Endothelial cell of umbilical vein (primary cell): ENCODE measurements around the gene SMAD7. TPM values are rescaled to one million over a fixed set of nuclear protein-coding genes. Genes with fewer than 3 reads are reported as not detected.

ENCODE experiments used
- BruUV-seq: library from RNA; stranded (reverse); fragments of 400-500 nt; replicated peaks from 2 replicates; lab custom pipeline; 2021; lab: Mats Ljungman, UMichigan
- CTCF ChIA-PET: fragments of 300-600, 350-600 bp; sonication (Branson Sonifier 250); formaldehyde crosslinking; loops from one replicate; lab custom pipeline; 2021; ENCODE audit warnings: antibody characterized with exemption, inconsistent platforms; lab: Charles Lee
- POLR2A ChIA-PET: fragments of 300-600, 350-600 bp; sonication (Branson Sonifier 250); formaldehyde crosslinking; loops from one replicate; lab custom pipeline; 2021; ENCODE audit warnings: antibody characterized with exemption, inconsistent platforms; lab: Charles Lee
- DNase-seq: peaks from one replicate; pipeline ENCODE4 v3.0.0-alpha.2; 2011; ENCODE audit warnings: low read depth, low spot score
- FAIRE-seq: peaks from 2 replicates; lab custom pipeline; 2011; peaks lifted over from hg19 to GRCh38; lab: Jason Lieb, UNC
- H2AFZ ChIP-seq: 2 replicates; pipeline ENCODE4 v1.6.0; 2012; ENCODE audit warnings: low read depth, low read length, control low read depth, inconsistent platforms
- H3K27ac ChIP-seq: 2 replicates; pipeline ENCODE4 v1.5.1; 2011; ENCODE audit warnings: low read depth, mild to moderate bottlenecking, control low read depth, low read length, moderate library complexity; ENCODE audit not compliant: insufficient read depth
- H3K27me3 ChIP-seq, 2 experiments: 2 replicates each; pipeline versions ENCODE4 v1.6.0 to v1.6.1; 2011; ENCODE audit warnings: low read length in 2 of 2, mixed read lengths in 1 of 2; ENCODE audit not compliant: control insufficient read depth in 2 of 2, insufficient read depth in 2 of 2
- H3K36me3 ChIP-seq, 2 experiments: 2 replicates in 1 of 2; 3 replicates in 1 of 2; pipeline ENCODE4 v1.5.1; 2011; ENCODE audit warnings: low read length in 2 of 2, mild to moderate bottlenecking in 1 of 2, moderate library complexity in 1 of 2; ENCODE audit not compliant: control insufficient read depth in 2 of 2, insufficient read depth in 2 of 2; ENCODE audit errors: extremely low read depth in 1 of 2
- H3K4me1 ChIP-seq: 3 replicates; pipeline ENCODE4 v1.5.1; 2011; ENCODE audit warnings: mild to moderate bottlenecking, low read length; ENCODE audit not compliant: control insufficient read depth, insufficient read depth; ENCODE audit errors: extremely low read depth
- H3K4me2 ChIP-seq: 2 replicates; pipeline ENCODE4 v1.6.1; 2011; ENCODE audit warnings: low read length, control low read depth, mixed read lengths; ENCODE audit not compliant: insufficient read depth
- H3K4me3 ChIP-seq, 3 experiments: fragments of 200-600 bp in 1 of 3; sonication (generic), shearing (Covaris generic) in 1 of 3; replicated peaks in 1 of 3; 2 replicates each; pipeline ENCODE4 v1.5.1; 2011 to 2016; ENCODE audit warnings: control low read depth in 3 of 3, low read length in 3 of 3, mild to moderate bottlenecking in 2 of 3, inconsistent platforms in 1 of 3, low read depth in 1 of 3, moderate library complexity in 1 of 3; ENCODE audit not compliant: insufficient read depth in 1 of 3
- H3K79me2 ChIP-seq: 2 replicates; pipeline ENCODE4 v1.6.0; 2012; ENCODE audit warnings: low read length, inconsistent platforms; ENCODE audit not compliant: control insufficient read depth, insufficient read depth
- H3K9ac ChIP-seq: replicated peaks from 2 replicates; pipeline ENCODE3; 2011; ENCODE audit warnings: low read length, control low read depth; ENCODE audit not compliant: insufficient read depth; ENCODE audit errors: extremely low read depth
- H3K9me1 ChIP-seq: replicated peaks from 3 replicates; pipeline ENCODE4 v1.6.0; 2011; ENCODE audit warnings: mild to moderate bottlenecking, low read length; ENCODE audit not compliant: control insufficient read depth, insufficient read depth; ENCODE audit errors: extremely low read depth
- H3K9me3 ChIP-seq: replicated peaks from 2 replicates; pipeline ENCODE4 v1.5.1; 2012; ENCODE audit warnings: low read length, inconsistent platforms; ENCODE audit not compliant: control insufficient read depth, insufficient read depth
- H4K20me1 ChIP-seq: replicated peaks from 2 replicates; pipeline ENCODE3; 2011; ENCODE audit warnings: mild to moderate bottlenecking, low read length; ENCODE audit not compliant: control insufficient read depth, insufficient read depth; ENCODE audit errors: extremely low read depth
- EZH2 ChIP-seq: IDR thresholded peaks from 2 replicates; pipeline ENCODE4 v1.6.1; 2012; ENCODE audit warnings: borderline replicate concordance, low read depth, mild to moderate bottlenecking, moderate library complexity, low read length, inconsistent platforms; ENCODE audit not compliant: severe bottlenecking
- GATA2 ChIP-seq: IDR thresholded peaks from 2 replicates; pipeline ENCODE4 v1.7.0; 2011; ENCODE audit warnings: low read depth, mild to moderate bottlenecking, moderate library complexity, mixed read lengths, low read length; ENCODE audit not compliant: insufficient read length, insufficient read depth
- POLR2AphosphoS5 ChIP-seq: IDR thresholded peaks from 2 replicates; pipeline ENCODE4 v1.6.1; 2012; ENCODE audit warnings: low read depth, mild to moderate bottlenecking, control low read depth, low read length, moderate library complexity; ENCODE audit not compliant: insufficient read depth
- dilution Hi-C: fragments of 300-500 bp; cut with MboI; formaldehyde crosslinking; loops from one replicate; pipeline ENCODE4 v1.15.0; 2019; ENCODE audit warnings: low sequenced_read_pairs; ENCODE audit not compliant: extremely low pct_ligation_motif_present
- intact Hi-C: fragments of 100-400 bp; cut with micrococcal nuclease; formaldehyde crosslinking; loops from one replicate; pipeline ENCODE4 v1.10.0; 2022
- polyA plus RNA-seq, 4 experiments: library from polyadenylated mRNA; depleted of rRNA in 3 of 4; stranded (reverse) in 3 of 4; unstranded in 1 of 4; fragments of >200 nt; gene quantifications; 2 replicates each; pipeline versions ENCODE4 v1.2.1 to v1.2.3, GENCODE V29; 2011 to 2012; ENCODE audit warnings: missing spikeins in 1 of 4
- total RNA-seq: library from RNA; stranded (reverse); gene quantifications from 2 replicates; pipeline ENCODE4 v1.2.3, GENCODE V29; 2021
- TF ChIP-seq, protein P1 (sequence below), 2 donors: IDR thresholded peaks; 1 replicate in 1 of 2; 2 replicates in 1 of 2; pipeline ENCODE4 v1.5.1; 2011; ENCODE audit warnings: low read length in 2 of 2, mild to moderate bottlenecking in 2 of 2, moderate library complexity in 2 of 2, control low read depth in 1 of 2, inconsistent platforms in 1 of 2, low read depth in 1 of 2; ENCODE audit not compliant: insufficient read depth in 1 of 2; ENCODE audit errors: extremely low read depth in 1 of 2

SMAD7 gene
- total and polyA plus RNA-seq, 2 donors (not counting 3 experiments of a cell fraction or from before 2014, with no cell fraction given): 3.6 to 8.0 TPM

DNA sequence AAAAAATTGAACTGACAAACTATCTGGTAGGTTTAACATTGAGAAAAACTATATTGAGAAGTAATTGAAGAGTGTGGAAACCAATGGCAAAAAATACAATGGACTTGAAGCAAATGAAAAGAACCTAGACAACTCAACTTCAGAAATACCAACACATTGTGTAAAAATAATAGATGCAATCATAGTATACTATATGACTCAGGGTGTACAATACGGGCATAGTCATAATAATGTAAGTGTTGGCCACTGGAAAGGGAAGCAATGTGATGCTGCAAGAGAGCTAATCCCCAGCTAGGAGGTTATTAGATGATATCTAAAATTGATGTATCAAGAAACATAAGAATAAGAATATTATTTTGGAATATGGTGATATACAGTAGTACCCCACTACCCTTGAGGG is 45.3 kb downstream of the SMAD7 start:
- Histone ChIP-seq H3K9me3 (no peaks in the 10 kb centered on the region), H3K36me3 (no peaks in the 10 kb centered on the region), H3K9me1 (no peaks in the 10 kb centered on the region), H3K4me3 (no peak overlapping the region), H3K79me2 (no peaks in the 10 kb centered on the region), H3K4me1 (peaks cover 26% of the 10 kb centered on the region), H2AFZ (no peak overlapping the region), H3K27ac (no peak overlapping the region), H3K27me3 (no peaks in the 10 kb centered on the region), H4K20me1 (no peaks in the 10 kb centered on the region), H3K9ac (no peak overlapping the region), H3K4me2 (no peak overlapping the region)
- DNase-seq (no peak), FAIRE-seq (no peak)
- dilution Hi-C loops (no loop called here), intact Hi-C loops (no loop called here)
- no TSS peak for BruUV-seq
- ChIA-PET CTCF (no interaction called here), POLR2A (no interaction called here)
- TF ChIP-seq POLR2AphosphoS5: no peak
- peak; percentile 22 for TF ChIP-seq GATA2

DNA sequence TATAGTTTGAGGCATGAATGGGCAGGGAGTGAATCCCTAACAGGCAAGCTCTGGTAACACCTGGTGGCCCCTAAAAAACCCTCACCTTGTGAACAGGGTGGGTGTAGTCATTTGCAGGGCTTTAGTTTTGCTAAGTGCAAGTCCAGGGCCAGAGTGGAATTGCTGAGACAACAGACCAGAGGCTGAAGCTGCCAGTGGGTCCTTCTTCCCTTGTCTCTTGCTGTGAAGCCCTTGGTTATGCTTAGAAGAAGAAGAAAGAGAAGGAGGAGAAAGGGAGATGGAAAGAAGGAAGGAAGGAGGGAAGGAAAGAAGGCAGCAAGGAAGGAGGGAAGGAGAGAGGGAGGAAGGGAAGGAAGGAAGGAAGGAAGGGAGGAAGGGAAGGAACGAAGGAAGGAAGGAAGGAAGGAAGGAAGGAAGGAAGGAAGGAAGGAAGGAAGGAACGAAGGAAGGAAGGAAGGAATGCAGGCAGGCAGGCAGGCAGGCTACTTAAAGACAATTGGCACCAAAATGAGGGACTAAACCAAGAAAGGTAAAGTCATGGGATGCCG is 45.8 kb downstream of the SMAD7 start:
- dilution Hi-C loops: no loop called here
- no TSS peak for BruUV-seq

More for the DNA sequence above, 45.8 kb downstream of the SMAD7 start:
- no peaks in the 10 kb centered on the region for H3K27me3 ChIP-seq
- intact Hi-C loops: loop anchor here (5.0 kb wide), 1 partner anchor 272 kb away; no protein-coding TSS in a partner anchor
- no peaks in the 10 kb centered on the region for H3K9me1 ChIP-seq
- TF ChIP-seq EZH2: no peak
- TF ChIP-seq, protein P1, sequence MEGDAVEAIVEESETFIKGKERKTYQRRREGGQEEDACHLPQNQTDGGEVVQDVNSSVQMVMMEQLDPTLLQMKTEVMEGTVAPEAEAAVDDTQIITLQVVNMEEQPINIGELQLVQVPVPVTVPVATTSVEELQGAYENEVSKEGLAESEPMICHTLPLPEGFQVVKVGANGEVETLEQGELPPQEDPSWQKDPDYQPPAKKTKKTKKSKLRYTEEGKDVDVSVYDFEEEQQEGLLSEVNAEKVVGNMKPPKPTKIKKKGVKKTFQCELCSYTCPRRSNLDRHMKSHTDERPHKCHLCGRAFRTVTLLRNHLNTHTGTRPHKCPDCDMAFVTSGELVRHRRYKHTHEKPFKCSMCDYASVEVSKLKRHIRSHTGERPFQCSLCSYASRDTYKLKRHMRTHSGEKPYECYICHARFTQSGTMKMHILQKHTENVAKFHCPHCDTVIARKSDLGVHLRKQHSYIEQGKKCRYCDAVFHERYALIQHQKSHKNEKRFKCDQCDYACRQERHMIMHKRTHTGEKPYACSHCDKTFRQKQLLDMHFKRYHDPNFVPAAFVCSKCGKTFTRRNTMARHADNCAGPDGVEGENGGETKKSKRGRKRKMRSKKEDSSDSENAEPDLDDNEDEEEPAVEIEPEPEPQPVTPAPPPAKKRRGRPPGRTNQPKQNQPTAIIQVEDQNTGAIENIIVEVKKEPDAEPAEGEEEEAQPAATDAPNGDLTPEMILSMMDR (IDR thresholded peaks at IDR 0.05; ENCODE audit: extremely low read depth in 1 of 2, insufficient read depth in 1 of 2, low read depth in 1 of 2, low read length in 2 of 2): no peak
- TF ChIP-seq POLR2AphosphoS5: no peak
- no peak overlapping the region for H3K9ac ChIP-seq
- H4K20me1 ChIP-seq: no peaks in the 10 kb centered on the region
- POLR2A ChIA-PET: no interaction called here
- no peak overlapping the region for H3K4me3 ChIP-seq
- DNase-seq (no peak), FAIRE-seq (no peak)
- CTCF ChIA-PET: interaction anchor here (1.7 kb wide), 1 partner anchor 32 kb away, joined by 4 read pairs; no protein-coding TSS in a partner anchor
- H3K9me3 ChIP-seq: no peaks in the 10 kb centered on the region
- peaks cover 26% of the 10 kb centered on the region for H3K4me1 ChIP-seq
- H3K36me3 ChIP-seq: no peaks in the 10 kb centered on the region
- no peak overlapping the region for H2AFZ ChIP-seq
- H3K79me2 ChIP-seq: no peaks in the 10 kb centered on the region
- H3K27ac ChIP-seq: no peak overlapping the region
- no peak overlapping the region for H3K4me2 ChIP-seq
